DND-41 (cell line): ENCODE results near the gene PCGF2.

Experiments
- ATAC-seq: fragments of 200-7000 bp; cut with Tn5 transposase; 3 replicates; pipeline ENCODE4 v1.9.1; 2021; ENCODE audit warnings: low read depth; ENCODE audit not compliant: insufficient read depth
- DNase-seq: peaks from one replicate; pipeline ENCODE4 v3.0.0-alpha.2; 2020
- H2AFZ ChIP-seq: 2 replicates; pipeline ENCODE4 v1.6.0; 2012; ENCODE audit warnings: low read depth, low read length
- H3K27ac ChIP-seq: 2 replicates; pipeline ENCODE4 v1.5.1; 2012; ENCODE audit warnings: low read length, inconsistent platforms
- H3K27me3 ChIP-seq: fragments of 200-600 bp; sonication (generic); 2 replicates; pipeline ENCODE4 v1.6.0; 2012; ENCODE audit warnings: low read length, mild to moderate bottlenecking, inconsistent platforms; ENCODE audit not compliant: insufficient read depth, poor library complexity
- H3K36me3 ChIP-seq: 2 replicates; pipeline ENCODE4 v1.5.1; 2012; ENCODE audit warnings: low read length, inconsistent platforms; ENCODE audit not compliant: insufficient read depth
- H3K4me1 ChIP-seq: 2 replicates; pipeline ENCODE4 v1.5.1; 2012; ENCODE audit warnings: mild to moderate bottlenecking, low read length; ENCODE audit not compliant: insufficient read depth
- H3K4me2 ChIP-seq: 2 replicates; pipeline ENCODE4 v1.6.0; 2012; ENCODE audit warnings: mild to moderate bottlenecking, moderate library complexity, low read length, inconsistent platforms; ENCODE audit not compliant: insufficient read depth
- H3K4me3 ChIP-seq, 2 experiments: fragments of 200-600 bp in 1 of 2; shearing (Covaris generic) in 1 of 2; 2 replicates each; pipeline ENCODE4 v1.5.1; 2012 to 2016; ENCODE audit warnings: inconsistent platforms in 2 of 2, low read length in 2 of 2, mild to moderate bottlenecking in 2 of 2, low read depth in 1 of 2, moderate library complexity in 1 of 2
- H3K79me2 ChIP-seq: 2 replicates; pipeline ENCODE4 v1.6.0; 2012; ENCODE audit warnings: low read length, inconsistent platforms; ENCODE audit not compliant: insufficient read depth
- H3K9ac ChIP-seq: 2 replicates; pipeline ENCODE4 v1.6.0; 2012; ENCODE audit warnings: low read depth, mild to moderate bottlenecking, inconsistent platforms, low read length, moderate library complexity
- H3K9me3 ChIP-seq: 2 replicates; pipeline ENCODE4 v1.5.1; 2012; ENCODE audit warnings: low read length, moderate library complexity, mild to moderate bottlenecking, inconsistent platforms; ENCODE audit not compliant: insufficient read depth, severe bottlenecking
- H4K20me1 ChIP-seq: 2 replicates; pipeline ENCODE4 v1.6.0; 2012; ENCODE audit warnings: low read length; ENCODE audit not compliant: insufficient read depth
- EZH2 ChIP-seq: IDR thresholded peaks from 3 replicates; pipeline ENCODE4 v1.6.1; 2012; ENCODE audit warnings: borderline replicate concordance, low read depth, mild to moderate bottlenecking, moderate library complexity, low read length, inconsistent platforms; ENCODE audit not compliant: severe bottlenecking
- TF ChIP-seq, protein P1 (sequence below): IDR thresholded peaks from 2 replicates; pipeline ENCODE4 v1.5.1; 2012; ENCODE audit warnings: borderline replicate concordance, low read length, moderate library complexity, mild to moderate bottlenecking; ENCODE audit not compliant: poor library complexity, severe bottlenecking; ENCODE audit errors: extremely low read depth

PCGF2 gene

DNA sequence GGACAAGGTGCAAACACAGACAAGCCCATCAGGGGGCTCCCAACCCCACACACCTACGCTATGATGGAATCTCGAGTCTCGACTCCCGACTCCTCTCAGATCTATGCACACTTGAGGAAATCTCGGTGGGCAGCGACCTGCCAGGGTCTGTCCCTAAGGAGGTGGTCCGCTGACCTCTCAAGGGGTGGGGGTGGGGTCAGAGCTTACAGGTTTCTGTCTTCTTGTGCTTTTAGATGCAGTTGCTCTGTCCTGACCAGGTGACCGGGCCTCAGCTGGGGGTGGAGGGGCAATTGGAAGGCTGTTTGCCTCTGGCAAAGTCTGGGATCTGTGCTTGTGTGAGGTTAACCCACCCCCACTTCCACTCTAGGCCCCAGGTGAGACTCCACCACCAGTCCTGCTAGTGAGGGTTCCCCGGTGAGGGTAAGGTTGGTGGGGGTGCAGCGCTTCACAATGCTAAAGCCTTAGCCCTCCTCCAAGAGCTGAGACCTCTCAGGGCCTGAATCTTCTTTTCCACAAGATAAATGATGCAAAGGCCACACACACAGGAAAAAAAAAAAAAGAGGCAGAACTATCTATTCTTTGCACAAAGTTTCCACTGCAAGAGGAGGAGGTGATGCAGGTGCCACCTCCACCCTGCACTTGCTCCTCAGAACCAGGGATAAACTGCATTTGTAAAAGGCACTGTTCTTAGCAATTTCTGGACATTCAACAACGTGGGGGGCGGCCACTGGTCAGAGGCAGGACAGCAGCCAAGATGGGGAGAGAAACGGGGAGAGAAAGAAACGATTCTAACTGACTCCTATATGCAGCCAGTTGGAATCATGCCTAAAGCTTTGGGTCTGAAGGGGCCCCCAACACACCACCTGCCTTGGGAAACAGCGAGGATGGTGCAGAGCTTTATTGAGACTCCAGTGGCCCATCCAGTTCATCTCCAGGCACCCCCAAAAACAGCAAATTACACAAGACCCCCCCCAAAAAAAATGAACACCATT is 13.9 kb downstream of the PCGF2 start:
- Histone ChIP-seq H3K4me2 (no peak overlapping the region), H3K27ac (0 out of 2 replicates have a peak overlapping the region, but pooled peaks have one; percentile 1), H3K9me3 (no peaks in the 10 kb centered on the region), H3K4me1 (peaks cover 43% of the 10 kb centered on the region), H2AFZ (no peak overlapping the region), H3K9ac (no peak overlapping the region), H3K4me3 (no peak overlapping the region), H3K36me3 (peaks cover 64% of the 10 kb centered on the region), H3K27me3 (no peaks in the 10 kb centered on the region), H4K20me1 (peaks cover 28% of the 10 kb centered on the region), H3K79me2 (peaks cover 36% of the 10 kb centered on the region)
- peak; percentile 15; the same call in 1 of the 3 replicates for ATAC-seq
- no peak for TF ChIP-seq EZH2
- TF ChIP-seq, protein P1, sequence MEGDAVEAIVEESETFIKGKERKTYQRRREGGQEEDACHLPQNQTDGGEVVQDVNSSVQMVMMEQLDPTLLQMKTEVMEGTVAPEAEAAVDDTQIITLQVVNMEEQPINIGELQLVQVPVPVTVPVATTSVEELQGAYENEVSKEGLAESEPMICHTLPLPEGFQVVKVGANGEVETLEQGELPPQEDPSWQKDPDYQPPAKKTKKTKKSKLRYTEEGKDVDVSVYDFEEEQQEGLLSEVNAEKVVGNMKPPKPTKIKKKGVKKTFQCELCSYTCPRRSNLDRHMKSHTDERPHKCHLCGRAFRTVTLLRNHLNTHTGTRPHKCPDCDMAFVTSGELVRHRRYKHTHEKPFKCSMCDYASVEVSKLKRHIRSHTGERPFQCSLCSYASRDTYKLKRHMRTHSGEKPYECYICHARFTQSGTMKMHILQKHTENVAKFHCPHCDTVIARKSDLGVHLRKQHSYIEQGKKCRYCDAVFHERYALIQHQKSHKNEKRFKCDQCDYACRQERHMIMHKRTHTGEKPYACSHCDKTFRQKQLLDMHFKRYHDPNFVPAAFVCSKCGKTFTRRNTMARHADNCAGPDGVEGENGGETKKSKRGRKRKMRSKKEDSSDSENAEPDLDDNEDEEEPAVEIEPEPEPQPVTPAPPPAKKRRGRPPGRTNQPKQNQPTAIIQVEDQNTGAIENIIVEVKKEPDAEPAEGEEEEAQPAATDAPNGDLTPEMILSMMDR, result peak; percentile 59
- peak; percentile 52 for DNase-seq

DNA sequence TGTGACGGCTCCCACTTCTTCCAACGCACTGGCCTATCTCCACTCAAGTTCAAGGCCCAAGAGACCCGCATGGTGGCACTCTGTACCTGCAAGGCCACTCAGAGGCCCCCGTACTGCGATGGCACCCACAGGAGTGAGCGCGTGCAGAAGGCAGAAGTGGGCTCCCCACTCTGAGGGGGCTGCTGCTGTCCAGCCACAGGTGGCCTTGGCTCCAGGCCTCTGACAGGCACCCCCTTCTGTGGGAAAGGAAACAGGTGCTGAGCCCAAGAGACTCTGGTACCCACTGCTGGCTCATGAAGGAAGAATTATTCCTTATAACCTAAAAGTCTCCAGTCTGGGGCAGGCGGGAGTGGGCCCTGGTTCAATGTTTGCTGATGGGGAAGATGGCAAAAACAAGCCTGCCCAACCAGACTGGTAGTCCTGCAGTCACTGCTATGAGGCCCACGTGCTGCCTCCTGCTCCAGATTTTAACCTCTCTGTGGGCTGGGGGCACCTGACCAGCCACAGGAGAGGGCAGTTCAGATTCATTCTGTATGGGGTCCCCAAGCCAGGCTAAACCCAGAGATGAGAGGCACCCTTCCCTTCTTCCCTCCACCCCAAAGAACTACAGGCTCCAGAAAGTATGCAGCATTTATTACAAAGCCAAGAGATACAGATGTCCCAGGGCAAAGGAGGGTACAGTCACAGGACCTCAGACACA is 14.7 kb downstream of the PCGF2 start:
- no peak for TF ChIP-seq EZH2
- TF ChIP-seq, protein P1, result no peak
- Histone ChIP-seq H3K9ac (no peak overlapping the region), H3K9me3 (no peaks in the 10 kb centered on the region), H3K4me3 (no peak overlapping the region), H2AFZ (no peak overlapping the region), H3K27me3 (no peaks in the 10 kb centered on the region), H3K4me2 (no peak overlapping the region), H3K4me1 (peaks cover 52% of the 10 kb centered on the region), H4K20me1 (peaks cover 27% of the 10 kb centered on the region), H3K79me2 (peaks cover 40% of the 10 kb centered on the region), H3K36me3 (peaks cover 55% of the 10 kb centered on the region), H3K27ac (no peak overlapping the region)
- ATAC-seq, result no peak
- no peak for DNase-seq

DNA sequence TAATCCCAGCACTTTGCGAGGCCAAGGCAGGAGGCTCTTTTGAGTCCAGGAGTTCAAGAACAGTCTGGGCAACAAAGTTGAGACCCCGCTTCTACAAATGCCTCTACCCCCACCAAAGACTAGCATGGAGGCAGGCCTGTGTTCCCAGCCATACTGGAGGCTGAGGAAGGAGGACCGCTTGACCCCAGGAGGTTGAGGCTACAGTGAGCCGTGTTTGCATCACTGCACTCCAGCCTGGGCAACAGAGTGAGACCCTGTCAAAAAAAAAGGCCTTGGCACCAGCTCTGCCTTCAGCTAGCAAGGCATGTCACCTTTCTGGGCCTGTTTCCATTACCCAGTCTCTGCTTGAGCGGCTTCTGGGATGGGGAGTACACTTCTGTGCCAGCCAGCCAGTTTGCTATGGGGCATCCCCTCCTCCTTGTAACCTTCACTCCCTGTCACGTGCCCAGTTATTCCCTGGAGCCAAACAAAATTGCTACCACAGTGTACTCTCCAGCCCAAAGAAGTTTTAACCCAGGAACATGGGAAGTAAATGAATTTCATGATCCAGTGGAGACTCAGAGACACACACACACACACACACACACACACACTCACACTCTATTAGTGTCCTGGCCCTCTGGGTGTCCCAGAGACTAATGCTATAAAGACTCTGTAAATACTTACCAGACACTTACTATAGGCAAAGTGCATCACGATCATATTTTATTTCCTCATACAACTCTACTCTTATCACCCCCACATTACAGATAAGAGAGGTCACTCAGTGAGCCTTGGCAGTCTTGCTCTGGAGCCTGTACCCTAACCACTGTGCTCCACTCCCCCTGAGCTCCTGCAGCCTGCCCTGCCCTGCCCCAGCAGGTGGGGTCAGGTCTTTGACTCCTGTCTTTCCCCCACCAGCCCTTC is 15.5 kb downstream of the PCGF2 start:
- H3K36me3 ChIP-seq, result peaks cover 50% of the 10 kb centered on the region
- H4K20me1 ChIP-seq, result peaks cover 27% of the 10 kb centered on the region
- H3K9ac ChIP-seq, result no peak overlapping the region
- H2AFZ ChIP-seq, result no peak overlapping the region
- H3K4me1 ChIP-seq, result peaks cover 60% of the 10 kb centered on the region
- no peaks in the 10 kb centered on the region for H3K9me3 ChIP-seq
- peaks cover 40% of the 10 kb centered on the region for H3K79me2 ChIP-seq
- peak overlapping the region; percentile 82 for H3K27ac ChIP-seq
- peak overlapping the region; percentile 83 for H3K4me2 ChIP-seq
- ATAC-seq (no peak), DNase-seq (no peak)
- no peak for TF ChIP-seq EZH2
- TF ChIP-seq, protein P1, result no peak
- no peaks in the 10 kb centered on the region for H3K27me3 ChIP-seq
- H3K4me3 ChIP-seq, result peak overlapping the region in 1 of 2 experiments; percentile 87; a peak in 1 of 4 replicates
